Nephron (organoid): ENCODE data around the gene INTS1.

Experiments used
- H3K27ac Mint-ChIP-seq, 3 experiments: 2 replicates each; pipeline ENCODE4 v1.8.0; 2020; ENCODE audit warnings: mixed read lengths in 3 of 3, mild to moderate bottlenecking in 2 of 3, moderate library complexity in 1 of 3
- H3K27me3 Mint-ChIP-seq: 2 replicates; pipeline ENCODE4 v1.8.0; 2021; ENCODE audit warnings: low read depth, mild to moderate bottlenecking, moderate library complexity, mixed read lengths
- H3K36me3 Mint-ChIP-seq: 2 replicates; pipeline ENCODE4 v1.8.0; 2020; ENCODE audit warnings: low read depth, mixed read lengths
- H3K4me1 Mint-ChIP-seq: 2 replicates; pipeline ENCODE4 v1.8.0; 2020; ENCODE audit warnings: mixed read lengths
- H3K4me3 Mint-ChIP-seq, 3 experiments: 2 replicates each; pipeline ENCODE4 v1.8.0; 2020; ENCODE audit warnings: mild to moderate bottlenecking in 3 of 3, mixed read lengths in 3 of 3, moderate library complexity in 2 of 3
- H3K9me3 Mint-ChIP-seq: 2 replicates; pipeline ENCODE4 v1.8.0; 2020; ENCODE audit warnings: mixed read lengths
- CTCF ChIP-seq, 3 experiments: fragments of 200-600 bp; sonication (generic); IDR thresholded peaks; one replicate each; pipeline ENCODE4 v1.5.0; 2021; ENCODE audit warnings: antibody characterized with exemption in 3 of 3; ENCODE audit not compliant: unreplicated experiment in 3 of 3

Gene INTS1

GRCh38 chr7:1543826-1544177 lies 39.6 kb upstream of the INTS1 start:
- no peaks in the 10 kb centered on the region for H3K9me3 Mint-ChIP-seq
- no peak overlapping the region for H3K27ac Mint-ChIP-seq
- H3K36me3 Mint-ChIP-seq: no peaks in the 10 kb centered on the region

GRCh38 chr7:1542841-1543747 lies 38.9 kb upstream of the INTS1 start:
- Mint-ChIP-seq H3K36me3 (no peaks in the 10 kb centered on the region), H3K9me3 (no peaks in the 10 kb centered on the region), H3K27ac (peak overlapping the region; percentile 15 to 82 (median 24)), H3K27me3 (no peaks in the 10 kb centered on the region), H3K4me1 (peaks cover 11% of the 10 kb centered on the region), H3K4me3 (no peak overlapping the region)
- no peak for TF ChIP-seq CTCF (IDR thresholded peaks at IDR 0.05; ENCODE audit: unreplicated experiment in 3 of 3)

More at GRCh38 chr7:1543826-1544177, 39.6 kb upstream of the INTS1 start:
- H3K4me1 Mint-ChIP-seq: peaks cover 10% of the 10 kb centered on the region
- no peak overlapping the region for H3K4me3 Mint-ChIP-seq
- H3K27me3 Mint-ChIP-seq: peaks cover 4% of the 10 kb centered on the region
- no peak for TF ChIP-seq CTCF (IDR thresholded peaks at IDR 0.05; ENCODE audit: unreplicated experiment in 3 of 3)

GRCh38 chr7:1542329-1542728 lies 38.1 kb upstream of the INTS1 start:
- Mint-ChIP-seq H3K27ac (peak overlapping the region; percentile 15 to 82 (median 24)), H3K27me3 (no peaks in the 10 kb centered on the region), H3K4me1 (peaks cover 16% of the 10 kb centered on the region), H3K4me3 (no peak overlapping the region), H3K36me3 (no peaks in the 10 kb centered on the region), H3K9me3 (no peaks in the 10 kb centered on the region)
- TF ChIP-seq CTCF (IDR thresholded peaks at IDR 0.05; ENCODE audit: unreplicated experiment in 3 of 3): no peak

- H3K27ac Mint-ChIP-seq: peak overlapping the region in 1 of 3 experiments; percentile 74
- no peaks in the 10 kb centered on the region for H3K36me3 Mint-ChIP-seq
Observed at GRCh38 chr7:1541431-1542162, 37.4 kb upstream of the INTS1 start.

GRCh38 chr7:1540776-1541271 lies 36.6 kb upstream of the INTS1 start:
- Mint-ChIP-seq H3K4me1 (peaks cover 22% of the 10 kb centered on the region), H3K27me3 (peaks cover 2% of the 10 kb centered on the region), H3K4me3 (no peak overlapping the region), H3K36me3 (no peaks in the 10 kb centered on the region), H3K9me3 (no peaks in the 10 kb centered on the region), H3K27ac (peak overlapping the region in 1 of 3 experiments; percentile 74)
- TF ChIP-seq CTCF (IDR thresholded peaks at IDR 0.05; ENCODE audit: unreplicated experiment in 3 of 3): no peak

More at GRCh38 chr7:1541431-1542162, 37.4 kb upstream of the INTS1 start:
- Mint-ChIP-seq H3K9me3 (no peaks in the 10 kb centered on the region), H3K27me3 (no peaks in the 10 kb centered on the region), H3K4me1 (peaks cover 18% of the 10 kb centered on the region), H3K4me3 (no peak overlapping the region)
- TF ChIP-seq CTCF (IDR thresholded peaks at IDR 0.05; ENCODE audit: unreplicated experiment in 3 of 3): no peak
